Esophagus squamous epithelium (tissue), 5 donors: ENCODE data around the gene CORO2A. TPM values are rescaled to one million over a fixed set of nuclear protein-coding genes. Genes with fewer than 3 reads are reported as not detected.

ENCODE experiments used
- DNase-seq: peaks from one replicate; lab custom pipeline; 2025; lab: John Stamatoyannopoulos, UW
- H3K27ac ChIP-seq, 4 donors: fragments of 200-600 bp; sonication (generic); one replicate each; pipeline ENCODE4 v1.5.1; 2016 to 2019; ENCODE audit warnings: mild to moderate bottlenecking in 1 of 4
- H3K27me3 ChIP-seq, 4 donors: fragments of 200-600 bp; sonication (generic); 1 replicate in 3 of 4; 2 replicates in 1 of 4; pipeline versions ENCODE4 v1.5.1 to v1.6.0; 2017 to 2021; ENCODE audit warnings: antibody characterized with exemption in 1 of 4
- H3K36me3 ChIP-seq, 3 donors: fragments of 200-600 bp; sonication (generic); one replicate each; pipeline ENCODE4 v1.5.1; 2016 to 2019
- H3K4me1 ChIP-seq, 3 donors: fragments of 200-600 bp; sonication (generic); one replicate each; pipeline ENCODE4 v1.5.1; 2017 to 2019
- H3K4me3 ChIP-seq, 4 donors: fragments of 200-600 bp; sonication (generic); 1 replicate in 3 of 4; 2 replicates in 1 of 4; pipeline ENCODE4 v1.5.1; 2016 to 2019; ENCODE audit warnings: mild to moderate bottlenecking in 2 of 4, moderate library complexity in 1 of 4
- H3K9me3 ChIP-seq, 3 donors: fragments of 200-600 bp; sonication (generic); one replicate each; pipeline ENCODE4 v1.5.1; 2016 to 2019
- POLR2A ChIP-seq, 4 donors: fragments of 450-650 bp; IDR thresholded peaks; one replicate each; pipeline ENCODE4 v1.6.1; 2017; ENCODE audit warnings: antibody characterized with exemption in 4 of 4, mild to moderate bottlenecking in 4 of 4, moderate library complexity in 3 of 4
- WGBS, 2 donors: methylation state at CpG; one replicate each; pipeline ENCODE4 v1.1.5; 2018; 5-methylcytosine and 5-hydroxymethylcytosine counted together
- intact Hi-C: fragments of 100-400 bp; cut with DNase I; formaldehyde crosslinking; loops from one replicate; pipeline ENCODE4 v1.15.0; 2022
- total RNA-seq, 4 donors: library from RNA; depleted of rRNA; stranded (reverse); fragments of >200 nt; gene quantifications; one replicate each; pipeline ENCODE4 v1.1.0, GENCODE V29; 2016
- TF ChIP-seq, protein P1 (sequence below), 6 experiments: fragments of 450-650 bp in 4 of 6; fragments of 200-600 bp in 2 of 6; sonication (generic) in 2 of 6; IDR thresholded peaks; one replicate each; pipeline ENCODE4 v1.5.1; 2016 to 2019; ENCODE audit warnings: antibody characterized with exemption in 6 of 6, mild to moderate bottlenecking in 4 of 6, moderate library complexity in 4 of 6
- donor health status: DM: yes; HTN: yes; CAD: no.

Gene CORO2A
- total RNA-seq, 4 donors from 2014 or later, result 15.6 to 27.6 (median 26.1) TPM

DNA sequence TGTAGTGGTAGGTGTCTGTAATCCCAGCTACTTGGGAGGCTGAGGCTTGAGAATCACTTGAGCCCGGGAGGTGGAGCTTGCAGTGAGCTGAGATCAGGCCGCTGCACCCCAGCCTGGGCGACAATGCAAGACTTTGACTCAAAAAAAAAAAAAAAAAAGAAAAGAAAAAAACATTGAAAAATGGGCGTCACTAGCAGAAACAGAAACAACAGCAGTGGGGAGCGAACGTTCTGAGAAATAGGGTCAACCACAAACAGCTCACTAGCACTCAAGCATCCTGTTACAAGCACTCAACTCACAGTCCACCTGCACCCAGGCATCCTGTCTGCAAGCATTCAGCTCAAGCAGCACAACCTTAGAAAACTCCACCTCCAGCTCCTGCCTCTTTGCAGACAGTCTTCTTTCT, 90.6 kb downstream of the CORO2A start:
- peak; percentile 34 for DNase-seq
- intact Hi-C loops, result no loop called here
- H3K9me3 ChIP-seq, result no peaks in the 10 kb centered on the region
- H3K27me3 ChIP-seq, result no peaks in the 10 kb centered on the region
- H3K4me1 ChIP-seq, result peaks cover 22 to 74% (median 29%) of the 10 kb centered on the region in 3 donors
- H3K27ac ChIP-seq, result peak overlapping the region; percentile 19 to 86 (median 54)
- TF ChIP-seq POLR2A (IDR thresholded peaks at IDR 0.05), result peak in 1 of 4 donors; percentile 68
- TF ChIP-seq, protein P1, sequence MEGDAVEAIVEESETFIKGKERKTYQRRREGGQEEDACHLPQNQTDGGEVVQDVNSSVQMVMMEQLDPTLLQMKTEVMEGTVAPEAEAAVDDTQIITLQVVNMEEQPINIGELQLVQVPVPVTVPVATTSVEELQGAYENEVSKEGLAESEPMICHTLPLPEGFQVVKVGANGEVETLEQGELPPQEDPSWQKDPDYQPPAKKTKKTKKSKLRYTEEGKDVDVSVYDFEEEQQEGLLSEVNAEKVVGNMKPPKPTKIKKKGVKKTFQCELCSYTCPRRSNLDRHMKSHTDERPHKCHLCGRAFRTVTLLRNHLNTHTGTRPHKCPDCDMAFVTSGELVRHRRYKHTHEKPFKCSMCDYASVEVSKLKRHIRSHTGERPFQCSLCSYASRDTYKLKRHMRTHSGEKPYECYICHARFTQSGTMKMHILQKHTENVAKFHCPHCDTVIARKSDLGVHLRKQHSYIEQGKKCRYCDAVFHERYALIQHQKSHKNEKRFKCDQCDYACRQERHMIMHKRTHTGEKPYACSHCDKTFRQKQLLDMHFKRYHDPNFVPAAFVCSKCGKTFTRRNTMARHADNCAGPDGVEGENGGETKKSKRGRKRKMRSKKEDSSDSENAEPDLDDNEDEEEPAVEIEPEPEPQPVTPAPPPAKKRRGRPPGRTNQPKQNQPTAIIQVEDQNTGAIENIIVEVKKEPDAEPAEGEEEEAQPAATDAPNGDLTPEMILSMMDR (IDR thresholded peaks at IDR 0.05), result no peak
- H3K36me3 ChIP-seq, result peaks cover 0 to 27% (median 5%) of the 10 kb centered on the region in 3 donors
- WGBS, 2 donors, result 43 to 51% methylated on average over 3 to 5 of the region's 6 CpGs
- no peak overlapping the region for H3K4me3 ChIP-seq

DNA sequence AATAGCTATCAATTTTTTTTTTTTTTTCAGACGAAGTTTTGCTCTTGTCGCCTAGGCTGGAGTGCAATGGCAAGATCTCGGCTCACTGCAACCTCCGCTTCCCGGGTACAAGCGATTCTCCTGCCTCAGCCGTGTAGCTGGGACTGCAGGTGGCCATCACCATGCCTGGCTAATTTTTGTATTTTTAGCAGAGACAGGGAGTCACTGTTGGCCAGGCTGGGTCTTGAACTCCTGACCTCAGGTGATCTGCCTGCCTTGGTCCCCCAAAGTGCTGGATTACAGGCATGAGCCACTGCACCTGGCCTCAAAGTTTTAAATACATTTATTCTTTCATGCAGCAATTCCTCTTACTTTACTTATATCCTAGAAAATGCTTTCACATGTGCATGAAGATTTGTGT, 91.0 kb downstream of the CORO2A start:
- DNase-seq, result no peak
- Histone ChIP-seq H3K36me3 (peaks cover 0 to 26% (median 5%) of the 10 kb centered on the region in 3 donors), H3K27me3 (no peaks in the 10 kb centered on the region), H3K27ac (peak overlapping the region; percentile 19 to 86 (median 54)), H3K4me1 (peaks cover 24 to 74% (median 29%) of the 10 kb centered on the region in 3 donors), H3K9me3 (no peaks in the 10 kb centered on the region), H3K4me3 (no peak overlapping the region)
- TF ChIP-seq, protein P1 (IDR thresholded peaks at IDR 0.05), result no peak
- TF ChIP-seq POLR2A (IDR thresholded peaks at IDR 0.05), result no peak
- WGBS, 2 donors, result 80 to 89% methylated on average over 7 of the region's 7 CpGs
- intact Hi-C loops, result no loop called here

DNA sequence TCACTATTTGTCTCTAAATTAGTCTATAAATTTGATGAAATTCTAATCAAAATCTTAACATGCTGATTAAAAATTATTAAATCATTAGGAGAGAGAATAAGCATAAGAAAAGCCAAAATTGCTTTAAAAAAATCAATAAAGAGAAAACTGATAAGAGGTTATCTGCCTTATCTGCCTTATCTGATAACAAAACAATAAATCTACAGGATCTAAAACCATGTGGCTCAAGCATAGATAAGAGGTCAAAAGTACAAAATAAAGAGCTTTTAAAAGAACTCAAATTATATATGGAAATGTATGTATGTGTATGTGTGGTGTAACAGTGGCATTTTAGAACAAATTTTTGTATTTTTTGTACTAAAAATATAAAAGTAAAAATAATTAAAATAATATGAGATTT, 92.0 kb downstream of the CORO2A start:
- Histone ChIP-seq H3K27ac (peak overlapping the region; percentile 49 to 88 (median 81)), H3K27me3 (no peaks in the 10 kb centered on the region), H3K4me1 (peaks cover 24 to 74% (median 29%) of the 10 kb centered on the region in 3 donors), H3K9me3 (no peaks in the 10 kb centered on the region), H3K4me3 (no peak overlapping the region), H3K36me3 (peaks cover 0 to 26% (median 10%) of the 10 kb centered on the region in 3 donors)
- no peak for DNase-seq
- TF ChIP-seq, protein P1 (IDR thresholded peaks at IDR 0.05), result no peak
- no peak for TF ChIP-seq POLR2A (IDR thresholded peaks at IDR 0.05)
- intact Hi-C loops, result no loop called here

DNA sequence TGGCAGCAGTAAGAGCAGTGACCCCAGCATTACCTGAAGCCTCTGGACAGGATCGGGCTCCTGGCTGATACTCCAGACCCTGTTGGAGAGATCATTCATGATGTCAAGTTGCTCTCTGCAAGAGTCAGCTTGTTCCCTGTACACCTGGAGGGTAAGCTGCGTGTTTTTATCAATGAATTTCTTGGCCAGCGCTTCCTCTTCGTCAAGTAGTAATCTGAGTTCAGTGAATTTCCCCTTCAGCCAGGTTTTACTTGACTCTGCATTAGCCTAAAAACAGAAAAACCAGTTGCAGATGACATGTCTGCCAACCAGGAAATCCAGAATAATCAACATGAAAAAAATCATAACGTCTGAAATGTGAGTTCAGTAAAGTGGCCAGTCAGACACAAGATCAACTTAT, 92.5 kb downstream of the CORO2A start:
- no peak for DNase-seq
- intact Hi-C loops, result no loop called here
- Histone ChIP-seq H3K4me3 (no peak overlapping the region), H3K27me3 (no peaks in the 10 kb centered on the region), H3K27ac (peak overlapping the region; percentile 60 to 88 (median 81)), H3K36me3 (peaks cover 0 to 26% (median 10%) of the 10 kb centered on the region in 3 donors), H3K4me1 (peaks cover 24 to 74% (median 29%) of the 10 kb centered on the region in 3 donors), H3K9me3 (no peaks in the 10 kb centered on the region)
- WGBS, 2 donors, result 28 to 30% methylated on average over 4 to 5 of the region's 5 CpGs
- TF ChIP-seq, protein P1 (IDR thresholded peaks at IDR 0.05), result no peak

DNA sequence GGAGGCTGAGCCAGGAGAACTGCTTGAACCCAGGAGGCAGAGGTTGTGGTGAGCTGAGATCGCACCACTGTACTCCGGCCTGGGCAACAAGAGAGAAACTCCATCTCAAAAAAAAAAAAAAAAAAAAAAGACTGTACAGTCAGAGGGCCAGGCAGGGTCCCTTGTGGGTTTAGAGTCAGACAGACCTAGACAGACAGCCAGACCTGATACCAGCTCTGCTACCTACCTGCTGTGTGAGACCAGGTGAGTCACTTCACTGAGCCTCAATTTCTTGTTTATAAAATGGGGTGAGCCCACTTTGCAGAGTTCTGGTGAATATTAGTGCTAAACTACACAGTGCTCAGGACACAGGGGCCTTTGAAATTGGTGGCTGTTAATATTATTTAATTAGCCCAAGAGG, 93.1 kb downstream of the CORO2A start:
- Histone ChIP-seq H3K4me1 (peaks cover 24 to 70% (median 26%) of the 10 kb centered on the region in 3 donors), H3K9me3 (no peaks in the 10 kb centered on the region), H3K27ac (peak overlapping the region; percentile 60 to 88 (median 81)), H3K36me3 (peaks cover 2 to 26% (median 6%) of the 10 kb centered on the region in 3 donors), H3K27me3 (no peaks in the 10 kb centered on the region), H3K4me3 (no peak overlapping the region)
- no peak for TF ChIP-seq POLR2A (IDR thresholded peaks at IDR 0.05)
- TF ChIP-seq, protein P1 (IDR thresholded peaks at IDR 0.05), result no peak
- DNase-seq, result no peak
- 50 to 75% methylated on average over 2 of the region's 2 CpGs for WGBS, 2 donors
- intact Hi-C loops, result no loop called here
